Liver (tissue), 9 donors: ENCODE results near the gene GLIS1. TPM values are rescaled to one million over a fixed set of nuclear protein-coding genes. Genes with fewer than 3 reads are reported as not detected.

Experiments used
- DNase-seq: peaks from one replicate; pipeline ENCODE4 v3.0.0-alpha.2; 2017; ENCODE audit warnings: low spot score
- H3K27ac ChIP-seq, 2 donors: one replicate each; pipeline ENCODE4 v1.7.0; 2013; ENCODE audit warnings: inconsistent platforms in 2 of 2, low read length in 2 of 2, control low read depth in 1 of 2, low read depth in 1 of 2, mild to moderate bottlenecking in 1 of 2
- H3K27me3 ChIP-seq, 4 donors: one replicate each; pipeline versions ENCODE4 v1.6.1 to v1.7.0; 2013; ENCODE audit warnings: low read length in 3 of 4, inconsistent platforms in 1 of 4, mild to moderate bottlenecking in 1 of 4, moderate library complexity in 1 of 4; ENCODE audit not compliant: control insufficient read depth in 4 of 4, insufficient read depth in 4 of 4
- H3K36me3 ChIP-seq, 4 donors: one replicate each; pipeline versions ENCODE4 v1.6.1 to v1.7.0; 2013; ENCODE audit warnings: low read length in 3 of 4, mild to moderate bottlenecking in 3 of 4, low read depth in 1 of 4, moderate library complexity in 1 of 4; ENCODE audit not compliant: control insufficient read depth in 4 of 4, insufficient read depth in 3 of 4
- H3K4me1 ChIP-seq, 4 donors: one replicate each; pipeline versions ENCODE4 v1.6.1 to v1.7.0; 2013; ENCODE audit warnings: low read length in 3 of 4, mild to moderate bottlenecking in 3 of 4, moderate library complexity in 1 of 4; ENCODE audit not compliant: control insufficient read depth in 4 of 4, insufficient read depth in 4 of 4
- H3K4me3 ChIP-seq, 3 donors: one replicate each; pipeline versions ENCODE4 v1.6.1 to v1.7.0; 2013; ENCODE audit warnings: low read length in 3 of 3, control low read depth in 1 of 3, low read depth in 1 of 3, mild to moderate bottlenecking in 1 of 3
- H3K9ac ChIP-seq, 2 donors: one replicate each; pipeline ENCODE4 v1.7.0; 2013; ENCODE audit warnings: low read length in 2 of 2, mild to moderate bottlenecking in 2 of 2, moderate library complexity in 2 of 2, control low read depth in 1 of 2, low read depth in 1 of 2
- H3K9me3 ChIP-seq, 4 donors: one replicate each; pipeline versions ENCODE4 v1.6.1 to v1.7.0; 2013; ENCODE audit warnings: low read length in 3 of 4; ENCODE audit not compliant: control insufficient read depth in 4 of 4
- ATF3 ChIP-seq: IDR thresholded peaks from 2 replicates; pipeline ENCODE4 v1.6.1; 2016; ENCODE audit warnings: antibody characterized with exemption
- CTCF ChIP-seq: fragments of 150-350 bp; IDR thresholded peaks from 2 replicates; pipeline ENCODE4 v1.5.1; 2017; ENCODE audit warnings: improper control_type of control experiment, low read depth, low read length; ENCODE audit not compliant: missing input control
- EGR1 ChIP-seq, 2 donors: IDR thresholded peaks; 2 replicates each; pipeline ENCODE4 v1.6.1; 2016 to 2018; ENCODE audit warnings: antibody characterized with exemption in 2 of 2, low read depth in 2 of 2
- FOXA1 ChIP-seq: IDR thresholded peaks from 2 replicates; pipeline ENCODE4 v1.6.1; 2016; ENCODE audit warnings: antibody characterized with exemption
- FOXA2 ChIP-seq: IDR thresholded peaks from 2 replicates; pipeline ENCODE4 v1.6.1; 2016; ENCODE audit warnings: antibody characterized with exemption
- GABPA ChIP-seq, 2 donors: IDR thresholded peaks in 1 of 2; conservative IDR thresholded peaks in 1 of 2; 2 replicates each; pipeline ENCODE4 v1.6.1; 2016; ENCODE audit warnings: antibody characterized with exemption in 2 of 2, mild to moderate bottlenecking in 1 of 2, moderate library complexity in 1 of 2
- HNF4A ChIP-seq, 2 donors: conservative IDR thresholded peaks; 2 replicates each; pipeline ENCODE4 v1.6.1; 2016; ENCODE audit warnings: antibody characterized with exemption in 2 of 2, mild to moderate bottlenecking in 2 of 2
- HNF4G ChIP-seq: IDR thresholded peaks from 2 replicates; pipeline ENCODE4 v1.6.1; 2016; ENCODE audit warnings: antibody characterized with exemption
- JUND ChIP-seq, 2 donors: IDR thresholded peaks; 2 replicates each; pipeline ENCODE4 v1.6.1; 2016; ENCODE audit warnings: antibody characterized with exemption in 2 of 2
- MAX ChIP-seq: IDR thresholded peaks from 2 replicates; pipeline ENCODE4 v1.6.1; 2016; ENCODE audit warnings: antibody characterized with exemption
- NR2F2 ChIP-seq: IDR thresholded peaks from 2 replicates; pipeline ENCODE4 v1.6.1; 2016; ENCODE audit warnings: antibody characterized with exemption
- RAD21 ChIP-seq, 2 donors: IDR thresholded peaks; 2 replicates each; pipeline ENCODE4 v1.6.1; 2016; ENCODE audit warnings: antibody characterized with exemption in 2 of 2, mild to moderate bottlenecking in 2 of 2
- REST ChIP-seq: IDR thresholded peaks from 2 replicates; pipeline ENCODE4 v1.6.1; 2016; ENCODE audit warnings: antibody characterized with exemption, mild to moderate bottlenecking
- SP1 ChIP-seq: IDR thresholded peaks from 2 replicates; pipeline ENCODE4 v1.6.1; 2018; ENCODE audit warnings: antibody characterized with exemption, mild to moderate bottlenecking
- TAF1 ChIP-seq: conservative IDR thresholded peaks from 2 replicates; pipeline ENCODE4 v1.6.1; 2016; ENCODE audit warnings: antibody characterized with exemption, mild to moderate bottlenecking
- YY1 ChIP-seq: IDR thresholded peaks from 2 replicates; pipeline ENCODE4 v1.6.1; 2016; ENCODE audit warnings: antibody characterized with exemption, mild to moderate bottlenecking
- ZBTB33 ChIP-seq: IDR thresholded peaks from 2 replicates; pipeline ENCODE4 v1.6.1; 2016; ENCODE audit warnings: antibody characterized with exemption
- WGBS: extraction: QIAGEN DNeasy Blood & Tissue Kit; methylation state at CpG from one replicate; pipeline ENCODE4 v1.1.7; 2013; 5-methylcytosine and 5-hydroxymethylcytosine counted together
- polyA plus RNA-seq, 2 donors: library from polyadenylated mRNA; stranded (reverse) in 1 of 2; unstranded in 1 of 2; fragments of 200-250 nt in 1 of 2; fragments of >200 nt in 1 of 2; fragmentation: Nextera tagmentation in 1 of 2; extraction: Ambion mirVana in 1 of 2; gene quantifications; one replicate each; pipeline versions ENCODE4 v1.2.1 to v1.2.3, GENCODE V29; 2013 to 2015
- total RNA-seq, 2 donors: library from RNA; depleted of rRNA; stranded (reverse); fragments of >200 nt; gene quantifications; one replicate each; pipeline ENCODE4 v1.2.3, GENCODE V29; 2014
- donor health status: healthy.
- donor health status: healthy.
- donor health status: healthy.
- donor health status: healthy.
- donor health status: healthy.

Gene GLIS1
- total and polyA plus RNA-seq, 4 donors = under 0.01 to 0.05 TPM; not detected in 2

GRCh38 chr1:53654216-53655210 lies 84.5 kb downstream of the GLIS1 start:
- Histone ChIP-seq H3K9me3 (no peaks in the 10 kb centered on the region), H3K27ac (no peak overlapping the region), H3K36me3 (no peaks in the 10 kb centered on the region), H3K4me1 (peaks cover 0 to 2% (median 0%) of the 10 kb centered on the region in 4 donors), H3K9ac (no peak overlapping the region), H3K27me3 (peaks cover 0 to 5% (median 0%) of the 10 kb centered on the region in 4 donors), H3K4me3 (no peak overlapping the region)
- DNase-seq = no peak
- 77% methylated on average over 27 of the region's 27 CpGs for WGBS
- TF ChIP-seq GABPA (IDR thresholded peaks at IDR 0.05 in 1 of 2, conservative IDR thresholded peaks at IDR 0.05 in 1 of 2) (no peak), FOXA2 (no peak), JUND (IDR thresholded peaks at IDR 0.05) (no peak), YY1 (no peak), TAF1 (no peak), CTCF (no peak), ZBTB33 (no peak), ATF3 (no peak), MAX (no peak), HNF4G (no peak), EGR1 (IDR thresholded peaks at IDR 0.05; ENCODE audit: low read depth in 2 of 2) (no peak)

- H3K9ac ChIP-seq = no peak overlapping the region
- WGBS = 51% methylated on average over 5 of the region's 5 CpGs
- DNase-seq = no peak
- no peaks in the 10 kb centered on the region for H3K9me3 ChIP-seq
- no peaks in the 10 kb centered on the region for H3K36me3 ChIP-seq
- H3K4me1 ChIP-seq = peaks cover 0 to 2% (median 0%) of the 10 kb centered on the region in 4 donors
- peaks cover 0 to 5% (median 0%) of the 10 kb centered on the region in 4 donors for H3K27me3 ChIP-seq
- no peak overlapping the region for H3K4me3 ChIP-seq
- no peak overlapping the region for H3K27ac ChIP-seq
- no peak for TF ChIP-seq REST
- TF ChIP-seq FOXA1 = no peak
- no peak for TF ChIP-seq TAF1
- TF ChIP-seq YY1 = no peak
- no peak for TF ChIP-seq MAX
- TF ChIP-seq ATF3 = no peak
- no peak for TF ChIP-seq SP1
- no peak for TF ChIP-seq GABPA (IDR thresholded peaks at IDR 0.05 in 1 of 2, conservative IDR thresholded peaks at IDR 0.05 in 1 of 2)
- TF ChIP-seq RAD21 (IDR thresholded peaks at IDR 0.05) = no peak
- no peak for TF ChIP-seq CTCF
- no peak for TF ChIP-seq HNF4G
- no peak for TF ChIP-seq NR2F2
- TF ChIP-seq EGR1 (IDR thresholded peaks at IDR 0.05; ENCODE audit: low read depth in 2 of 2) = no peak
- no peak for TF ChIP-seq FOXA2
- TF ChIP-seq HNF4A (conservative IDR thresholded peaks at IDR 0.05) = no peak
- no peak for TF ChIP-seq JUND (IDR thresholded peaks at IDR 0.05)
These were observed 85.3 kb downstream of the GLIS1 start for GRCh38 chr1:53653631-53654030.
